ENCODE results near the gene CARMIL1. TPM values are rescaled to one million over a fixed set of nuclear protein-coding genes. Genes with fewer than 3 reads are reported as not detected.

The CARMIL1 gene
- total and polyA plus RNA-seq, 2 of the 8 experiments (the other 6 are each of a cell fraction or from before 2014, with no cell fraction given), result 20.3 to 40.4 TPM

- H3K27ac ChIP-seq (ENCODE audit: low read depth, low read length), result no peak overlapping the region
- no peak overlapping the region for H3K18ac ChIP-seq (ENCODE audit: extremely low read depth, low read length)
- H2AK5ac ChIP-seq (ENCODE audit: low read depth, low read length), result no peak overlapping the region
- FAIRE-seq, result no peak
- no peak overlapping the region for H3K56ac ChIP-seq (replicated peaks; ENCODE audit: insufficient read length, low read depth, low read length)
- no peak overlapping the region for H2BK120ac ChIP-seq (replicated peaks; ENCODE audit: low read depth, low read length)
- ChIA-PET POLR2A (ENCODE audit: partially characterized antibody) (no interaction called here), CTCF (ENCODE audit: partially characterized antibody) (interaction anchor here (1.1 to 2.4 kb wide), 2 partner anchors 103 to 164 kb away, joined by 3 to 16 read pairs; no protein-coding TSS in a partner anchor)
- H3K9me3 ChIP-seq (ENCODE audit: insufficient read depth in 2 of 2, low read depth in 1 of 2, low read length in 1 of 2), result no peaks in the 10 kb centered on the region
- 76% methylated on average over 4 of the region's 4 CpGs; no CpG with 5 or more reads in 1 of the 2 experiments for WGBS, 2 experiments (ENCODE audit: extremely low coverage in 1 of 2, insufficient coverage in 1 of 2, insufficient read length in 1 of 2, insufficient replicate concordance in 2 of 2, low coverage in 1 of 2, low lambda C conversion rate in 2 of 2, missing lambda C conversion rate in 1 of 2)
- peaks cover 4 to 98% of the 10 kb centered on the region in 2 experiments for H3K79me2 ChIP-seq (ENCODE audit: control insufficient read depth in 1 of 2, insufficient read depth in 2 of 2, low read length in 2 of 2)
- no peak overlapping the region for H3K23ac ChIP-seq (ENCODE audit: insufficient read length)
- H3K4ac ChIP-seq (replicated peaks; ENCODE audit: insufficient read length, low read depth, low read length), result no peak overlapping the region
- H3K23me2 ChIP-seq (ENCODE audit: low read depth, low read length), result no peaks in the 10 kb centered on the region; the same call in 1 of the 2 replicates
- DNase-seq (ENCODE audit: low read depth in 1 of 2, low spot score in 2 of 2), result no peak
- no peak overlapping the region for H4K5ac ChIP-seq (ENCODE audit: insufficient read length, low read depth, low read length)
- no peaks in the 10 kb centered on the region for H3K36me3 ChIP-seq (ENCODE audit: control insufficient read depth in 2 of 4, insufficient read depth in 4 of 4, low read length in 3 of 4)
- no peak overlapping the region for H2BK20ac ChIP-seq (ENCODE audit: low read length)
- no peak overlapping the region for H2AFZ ChIP-seq (ENCODE audit: low read length)
- no peak overlapping the region for H4K91ac ChIP-seq (replicated peaks; ENCODE audit: insufficient read length, low read length)
- no peak overlapping the region for H3K4me2 ChIP-seq (ENCODE audit: insufficient read depth in 1 of 2, low read depth in 2 of 2, low read length in 2 of 2)
- peaks cover 4 to 12% of the 10 kb centered on the region in 2 experiments for H4K20me1 ChIP-seq (replicated peaks in 1 of 2; ENCODE audit: control insufficient read depth in 1 of 2, insufficient read depth in 2 of 2, low read length in 2 of 2)
- H3K14ac ChIP-seq (ENCODE audit: insufficient read length), result no peak overlapping the region
- H3K79me1 ChIP-seq (ENCODE audit: low read depth, low read length), result peaks cover 6% of the 10 kb centered on the region
- H3K9ac ChIP-seq (replicated peaks in 1 of 4; ENCODE audit: extremely low read depth in 1 of 4, low read depth in 3 of 4, low read length in 3 of 4), result no peak overlapping the region
- no peak overlapping the region for H2BK12ac ChIP-seq (ENCODE audit: low read depth, low read length)
- peaks cover 0 to 18% (median 5%) of the 10 kb centered on the region in 4 experiments for H3K4me1 ChIP-seq (replicated peaks in 1 of 4; ENCODE audit: control insufficient read depth in 3 of 4, insufficient read depth in 4 of 4, low read length in 3 of 4)
- no peak overlapping the region for H2BK15ac ChIP-seq (ENCODE audit: low read length)
- H3K27me3 ChIP-seq (replicated peaks in 1 of 4; ENCODE audit: control insufficient read depth in 3 of 4, extremely low read depth in 1 of 4, insufficient read depth in 3 of 4, low read length in 3 of 4), result no peaks in the 10 kb centered on the region
- H2BK5ac ChIP-seq (ENCODE audit: low read depth, low read length), result no peak overlapping the region
- H4K8ac ChIP-seq (ENCODE audit: extremely low read depth, insufficient read depth, low read length), result no peak overlapping the region
- H3K4me3 ChIP-seq (ENCODE audit: extremely low read depth in 1 of 4, insufficient read depth in 2 of 4, low read depth in 3 of 4, low read length in 4 of 4), result no peak overlapping the region
- TF ChIP-seq RXRA (IDR thresholded peaks at IDR 0.05; ENCODE audit: insufficient read depth, low read depth, low read length) (no peak), SP2 (IDR thresholded peaks at IDR 0.05; ENCODE audit: low read length) (no peak), HDAC6 (IDR thresholded peaks at IDR 0.05; ENCODE audit: low read depth, low read length) (no peak), PHF8 (conservative IDR thresholded peaks at IDR 0.05; ENCODE audit: low read depth, low read length) (no peak), BRCA1 (IDR thresholded peaks at IDR 0.05; ENCODE audit: low read depth, low read length) (no peak), EP300 (IDR thresholded peaks at IDR 0.05; ENCODE audit: borderline replicate concordance in 1 of 2, low read depth in 2 of 2, low read length in 2 of 2) (no peak), CTCF (IDR thresholded peaks at IDR 0.05; ENCODE audit: control extremely low read depth in 1 of 3, insufficient read depth in 1 of 3, low read depth in 1 of 3, low read length in 3 of 3) (no peak), KDM1A (IDR thresholded peaks at IDR 0.05; ENCODE audit: borderline replicate concordance, low read length) (no peak), CREB1 (IDR thresholded peaks at IDR 0.05) (no peak)
- TF ChIP-seq, protein P1, sequence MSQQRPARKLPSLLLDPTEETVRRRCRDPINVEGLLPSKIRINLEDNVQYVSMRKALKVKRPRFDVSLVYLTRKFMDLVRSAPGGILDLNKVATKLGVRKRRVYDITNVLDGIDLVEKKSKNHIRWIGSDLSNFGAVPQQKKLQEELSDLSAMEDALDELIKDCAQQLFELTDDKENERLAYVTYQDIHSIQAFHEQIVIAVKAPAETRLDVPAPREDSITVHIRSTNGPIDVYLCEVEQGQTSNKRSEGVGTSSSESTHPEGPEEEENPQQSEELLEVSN (IDR thresholded peaks at IDR 0.05), result no peak
- TF ChIP-seq, protein P2, sequence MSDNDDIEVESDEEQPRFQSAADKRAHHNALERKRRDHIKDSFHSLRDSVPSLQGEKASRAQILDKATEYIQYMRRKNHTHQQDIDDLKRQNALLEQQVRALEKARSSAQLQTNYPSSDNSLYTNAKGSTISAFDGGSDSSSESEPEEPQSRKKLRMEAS (IDR thresholded peaks at IDR 0.05), result no peak
These were observed 47.8 kb downstream of the CARMIL1 start for GRCh38 chr6:25326960-25327359.

All from H1 (cell line).